ENCODE results near the gene DNPEP.
A peak's percentile ranks its signal among the peaks of the same experiment; 100 is the strongest.
"Not testable (repeated sequence)": the region's sequence is repeated elsewhere in the genome, so short reads cannot be mapped to it uniquely, and the experiment has no call there.

DNPEP gene

GRCh38 chr2:219418155-219419011 is 30.7 kb upstream of the DNPEP start, which contains the start of gene DES:
TSS of gene DES (plus strand) at chr2:219418377. CDS start at chr2:219418463, 86 bp downstream.
- DNase-seq, result no peak

DNA sequence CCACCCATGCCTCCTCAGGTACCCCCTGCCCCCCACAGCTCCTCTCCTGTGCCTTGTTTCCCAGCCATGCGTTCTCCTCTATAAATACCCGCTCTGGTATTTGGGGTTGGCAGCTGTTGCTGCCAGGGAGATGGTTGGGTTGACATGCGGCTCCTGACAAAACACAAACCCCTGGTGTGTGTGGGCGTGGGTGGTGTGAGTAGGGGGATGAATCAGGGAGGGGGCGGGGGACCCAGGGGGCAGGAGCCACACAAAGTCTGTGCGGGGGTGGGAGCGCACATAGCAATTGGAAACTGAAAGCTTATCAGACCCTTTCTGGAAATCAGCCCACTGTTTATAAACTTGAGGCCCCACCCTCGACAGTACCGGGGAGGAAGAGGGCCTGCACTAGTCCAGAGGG is 29.7 kb upstream of the DNPEP start:
- no peak for DNase-seq

- no peak for DNase-seq
Measured at GRCh38 chr2:219416938-219417337, 29.2 kb upstream of the DNPEP start.

DNA sequence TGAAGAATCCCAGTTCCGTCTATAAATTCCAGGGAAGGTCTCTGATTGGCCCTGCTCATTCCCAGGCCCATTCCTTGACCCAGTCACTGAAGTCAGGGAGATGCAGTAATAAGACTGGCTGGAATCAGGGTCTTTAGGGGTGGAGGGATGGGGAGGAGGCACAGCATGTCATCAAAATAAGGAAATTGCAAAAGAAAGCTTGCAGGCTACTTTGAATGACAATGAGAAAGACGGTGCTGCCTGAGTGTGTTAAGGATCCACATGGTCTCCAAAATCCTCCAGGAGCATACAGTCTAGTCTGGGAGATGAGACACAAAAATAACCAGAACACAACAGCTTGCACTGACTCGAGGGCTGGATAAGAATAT is 28.5 kb upstream of the DNPEP start:
- DNase-seq, result no peak

- DNase-seq, result no peak
Measured at GRCh38 chr2:219415580-219416234, 28.0 kb upstream of the DNPEP start.

DNA sequence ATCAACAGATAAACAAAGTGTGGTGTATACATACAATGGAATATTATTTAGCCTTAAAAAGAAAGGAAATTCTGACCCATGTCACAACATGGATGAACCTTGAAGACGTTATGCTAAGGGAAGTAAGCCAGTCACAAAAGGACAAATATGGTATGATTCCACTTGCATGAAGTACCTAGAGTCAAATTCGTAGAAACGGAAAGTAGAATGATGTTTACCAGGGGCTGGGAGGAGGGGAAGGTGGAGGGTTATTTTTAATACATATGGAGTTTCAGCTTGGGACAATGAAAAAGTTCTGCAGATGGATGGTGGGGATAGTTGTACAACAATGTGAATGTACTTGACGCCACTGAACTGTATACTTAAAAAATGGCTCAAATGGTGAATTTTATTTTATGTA is 27.1 kb upstream of the DNPEP start:
- no peak for DNase-seq

GRCh38 chr2:219410390-219410789 is 22.7 kb upstream of the DNPEP start:
- DNase-seq, result no peak

DNA sequence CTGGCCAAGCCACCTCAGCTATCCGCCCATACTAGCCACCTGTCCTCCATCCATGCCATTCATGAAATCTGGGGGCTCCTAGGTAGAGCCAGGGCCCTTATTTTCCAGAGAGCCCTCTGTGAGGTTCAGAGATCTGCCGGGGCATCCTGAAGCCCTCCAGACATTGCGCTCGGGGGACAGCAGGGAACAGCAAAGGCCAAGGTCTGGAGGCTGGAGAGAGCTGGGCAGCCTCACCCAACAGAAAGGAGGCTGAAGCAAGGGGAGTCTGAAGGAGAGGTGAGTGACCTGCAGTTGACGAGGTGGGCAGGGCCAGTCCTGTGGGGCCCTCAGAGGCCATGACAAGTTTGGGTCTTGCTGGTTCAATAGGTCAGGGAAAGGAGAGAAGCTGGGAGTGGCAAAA is 21.9 kb upstream of the DNPEP start:
- DNase-seq, result no peak

GRCh38 chr2:219408631-219409030 is 20.9 kb upstream of the DNPEP start:
- DNase-seq, result no peak

- DNase-seq, result no peak
Measured at GRCh38 chr2:219408204-219408603, 20.5 kb upstream of the DNPEP start.

GRCh38 chr2:219407343-219407742 is 19.6 kb upstream of the DNPEP start:
- DNase-seq, result not testable (repeated sequence)

- no peak for DNase-seq
Measured at GRCh38 chr2:219406861-219407230, 19.1 kb upstream of the DNPEP start.

- no peak for DNase-seq
Measured at GRCh38 chr2:219405958-219406860, 18.5 kb upstream of the DNPEP start.

DNA sequence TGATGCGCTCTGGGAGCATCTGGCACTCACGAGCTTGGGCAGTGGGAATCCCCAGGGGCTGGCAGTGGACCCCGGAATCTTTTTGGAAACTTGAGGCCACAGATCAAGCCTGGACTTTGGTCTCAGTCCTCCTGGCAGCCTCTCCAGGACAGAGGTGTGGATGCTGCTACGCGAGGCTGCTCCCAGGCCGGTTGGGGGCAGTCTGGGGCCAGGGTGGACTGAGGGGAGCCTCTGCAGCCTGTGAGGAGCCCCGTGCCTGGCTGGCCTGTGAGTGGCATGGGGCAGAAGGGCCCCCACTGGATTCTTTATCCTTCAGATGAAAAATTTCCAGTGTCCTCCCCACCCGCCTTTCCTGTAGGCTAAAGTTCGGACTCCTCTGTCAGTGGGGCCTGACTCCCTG is 17.7 kb upstream of the DNPEP start:
- no peak for DNase-seq

GRCh38 chr2:219404954-219405353 is 17.2 kb upstream of the DNPEP start:
- DNase-seq, result no peak

DNA sequence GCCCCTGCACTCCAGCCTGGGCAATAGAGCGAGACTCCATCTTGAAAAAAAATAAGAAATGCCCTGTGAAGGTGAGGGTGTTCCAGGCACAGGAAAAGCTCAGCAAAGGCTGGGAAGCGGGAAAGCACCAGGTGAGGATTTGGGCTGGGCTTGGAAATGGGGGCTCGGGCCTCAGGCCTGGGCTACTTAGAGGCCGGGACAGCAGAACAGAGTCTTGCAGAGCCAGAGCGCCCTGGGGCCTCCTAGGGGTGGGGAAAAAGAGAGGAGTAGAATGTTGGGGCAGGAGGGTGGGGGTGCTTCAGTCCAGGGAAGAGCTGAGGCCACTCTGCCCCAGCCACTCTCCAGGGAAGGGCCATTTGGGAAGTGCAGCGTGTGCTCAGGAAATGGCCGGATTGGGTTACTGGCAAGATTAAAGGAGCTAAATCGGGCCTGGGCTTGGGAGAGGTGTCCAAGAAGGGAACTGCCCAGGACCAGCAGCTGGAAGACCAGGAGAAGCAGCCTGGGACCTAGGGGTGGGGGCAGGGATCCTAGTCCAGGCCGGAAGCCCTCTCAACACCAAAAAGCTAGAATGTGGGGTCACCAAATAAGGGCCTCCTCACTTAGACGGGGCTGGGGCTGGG is 16.7 kb upstream of the DNPEP start:
- DNase-seq, result no peak

GRCh38 chr2:219403861-219404260 is 16.1 kb upstream of the DNPEP start:
- DNase-seq, result no peak

DNA sequence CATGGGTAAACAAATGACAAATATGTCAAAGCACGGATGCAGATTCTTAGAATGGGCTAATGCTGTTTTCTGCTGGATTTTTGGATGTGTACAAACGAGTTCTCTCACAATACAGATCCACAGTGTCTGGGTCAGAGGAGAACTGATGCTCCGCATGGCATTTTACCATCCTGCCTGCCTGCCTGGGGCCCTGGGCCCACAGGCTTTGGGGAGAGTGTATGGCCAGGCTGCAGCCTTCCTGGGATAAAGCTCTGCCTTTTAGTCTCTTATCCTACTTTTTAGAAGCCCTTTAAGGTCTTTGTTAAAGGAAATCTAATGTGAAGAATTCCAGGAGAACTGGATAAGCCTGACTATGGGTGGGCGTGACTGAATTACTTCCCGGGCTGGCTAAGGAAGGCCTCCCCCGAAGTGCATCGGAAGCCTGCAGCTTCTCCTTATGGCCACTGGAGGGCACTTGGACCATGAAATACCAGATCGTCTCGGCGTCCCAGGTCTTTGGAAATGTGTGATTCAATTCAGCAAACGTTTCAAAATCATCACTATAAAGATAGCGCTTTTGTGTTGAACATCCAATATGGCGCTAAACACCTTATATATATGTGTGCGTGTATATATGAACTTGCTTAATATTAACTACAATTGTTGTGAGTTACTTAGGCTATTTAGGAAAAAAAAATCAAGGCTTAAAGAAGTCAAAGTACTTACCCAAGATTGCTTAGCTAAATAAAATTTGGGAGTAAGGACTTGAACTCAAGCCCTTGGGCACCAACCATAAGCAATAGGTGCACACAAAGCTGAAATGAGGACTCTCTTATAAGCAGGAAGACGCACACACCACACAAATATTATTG is 15.2 kb upstream of the DNPEP start:
- DNase-seq, result peak; percentile 70

DNA sequence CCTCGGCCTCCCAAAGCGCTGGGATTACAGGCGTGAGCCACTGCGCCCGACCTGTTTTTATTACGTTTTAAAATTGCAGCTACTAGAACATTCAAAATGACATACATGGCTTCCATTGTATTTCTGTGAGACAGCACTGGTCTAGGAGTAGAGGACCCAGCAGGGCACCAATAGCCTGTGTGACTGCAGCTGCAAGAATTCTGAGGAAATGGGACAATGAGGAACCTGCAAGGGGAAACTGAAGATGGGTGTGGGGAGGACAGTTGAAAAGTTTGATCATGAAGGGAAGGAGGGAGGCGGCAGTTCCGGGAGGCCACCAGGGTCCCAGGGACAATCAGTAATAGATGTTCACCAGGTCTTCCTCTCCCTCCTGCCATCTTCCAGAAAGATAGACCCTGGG is 13.9 kb upstream of the DNPEP start:
- no peak for DNase-seq

- DNase-seq, result no peak
Measured at GRCh38 chr2:219400562-219400961, 12.8 kb upstream of the DNPEP start.

- no peak for DNase-seq
Measured at GRCh38 chr2:219399716-219400478, 12.2 kb upstream of the DNPEP start.
